Small intestine (tissue), 16 donors: ENCODE measurements around the gene LAMC3. TPM values are rescaled to one million over a fixed set of nuclear protein-coding genes. Genes with fewer than 3 reads are reported as not detected.

Experiments used
- DNase-seq, 2 donors: peaks; one replicate each; pipeline versions ENCODE4 v3.0.0 to v3.0.0-alpha.2; 2013
- FAIRE-seq: peaks from 2 replicates; lab custom pipeline; 2012; peaks lifted over from hg19 to GRCh38; lab: Jason Lieb, UNC
- H3K27ac ChIP-seq, 3 donors: one replicate each; pipeline ENCODE4 v1.5.1; 2013; ENCODE audit warnings: low read length in 2 of 3, mild to moderate bottlenecking in 2 of 3, control low read depth in 1 of 3, inconsistent platforms in 1 of 3, low read depth in 1 of 3, moderate library complexity in 1 of 3
- H3K27me3 ChIP-seq, 3 donors: one replicate each; pipeline ENCODE4 v1.6.1; 2013; ENCODE audit warnings: low read length in 3 of 3, inconsistent platforms in 1 of 3; ENCODE audit not compliant: control insufficient read depth in 3 of 3, insufficient read depth in 3 of 3
- H3K36me3 ChIP-seq, 3 donors: one replicate each; pipeline ENCODE4 v1.6.1; 2013; ENCODE audit warnings: low read length in 3 of 3, inconsistent platforms in 1 of 3, low read depth in 1 of 3, mild to moderate bottlenecking in 1 of 3, moderate library complexity in 1 of 3; ENCODE audit not compliant: control insufficient read depth in 3 of 3, insufficient read depth in 2 of 3
- H3K4me1 ChIP-seq, 3 donors: one replicate each; pipeline ENCODE4 v1.6.1; 2013; ENCODE audit warnings: low read length in 2 of 3, inconsistent platforms in 1 of 3, low read depth in 1 of 3, mild to moderate bottlenecking in 1 of 3, moderate library complexity in 1 of 3; ENCODE audit not compliant: control insufficient read depth in 3 of 3, insufficient read depth in 2 of 3
- H3K4me3 ChIP-seq, 3 donors: one replicate each; pipeline ENCODE4 v1.5.1; 2013; ENCODE audit warnings: low read length in 3 of 3, control low read depth in 1 of 3, inconsistent platforms in 1 of 3, low read depth in 1 of 3, mild to moderate bottlenecking in 1 of 3, moderate library complexity in 1 of 3
- H3K9me3 ChIP-seq, 2 donors: one replicate each; pipeline ENCODE4 v1.6.1; 2013; ENCODE audit warnings: low read depth in 1 of 2, low read length in 1 of 2; ENCODE audit not compliant: control insufficient read depth in 2 of 2, insufficient read depth in 1 of 2
- WGBS, 3 donors: extraction: QIAGEN DNeasy Blood & Tissue Kit; methylation state at CpG; one replicate each; pipeline ENCODE4 v1.1.7; 2013; 5-methylcytosine and 5-hydroxymethylcytosine counted together
- long read RNA-seq, 10 donors: transcript quantifications; one replicate each; lab custom pipeline, GENCODE V29; 2026
- polyA plus RNA-seq, 4 donors: library from polyadenylated mRNA; stranded (reverse) in 3 of 4; unstranded in 1 of 4; fragments of 200-250 nt in 3 of 4; fragments of 120-200 nt in 1 of 4; gene quantifications; one replicate each; pipeline versions ENCODE4 v1.2.1 to v1.2.3, GENCODE V29; 2013
- donor health status: healthy with polysubstance abuse.
- donor health status: control.
- donor health status: control.
- donor health status: Bipolar disorder and iron deficiency.
- donor health status: healthy.

Gene LAMC3
- under 1 TPM in 2 of 4 donors, not detected in 2; 0.25 to 0.44 TPM for polyA plus RNA-seq
- long read RNA-seq, donor 1 = 0 reads
- long read RNA-seq, donor 2 = 0 reads
- long read RNA-seq, donor 3 = 0 reads
- long read RNA-seq, donor 4 = 0 reads
- long read RNA-seq, donor 5 = 0 reads
- long read RNA-seq, donor 6 = 0 reads
- long read RNA-seq, donor 7 = 0 reads
- long read RNA-seq, donor 8 = 0 reads
- long read RNA-seq, donor 9 = 0 reads
- long read RNA-seq, donor 10 = 0 reads

GRCh38 chr9:131008909-131009618 is at the start of gene LAMC3:
TSS of gene LAMC3 (plus strand) at chr9:131009174. CDS start at chr9:131009215, 41 bp downstream.
- Histone ChIP-seq H3K9me3 (peaks cover 0 to 8% of the 10 kb centered on the region in 2 donors), H3K36me3 (no peaks in the 10 kb centered on the region), H3K4me3 (peak within 1 kb of the TSS in 1 of 3 donors; percentile 8), H3K4me1 (no peaks in the 10 kb centered on the region), H3K27me3 (peaks cover 4 to 39% (median 12%) of the 10 kb centered on the region in 3 donors), H3K27ac (no peak within 1 kb of the TSS)
- DNase-seq = no peak
- 7 to 11% (median 9%) methylated on average over 63 to 88 of the region's 88 CpGs for WGBS, 3 donors
- no peak for FAIRE-seq

- Histone ChIP-seq H3K4me1 (no peaks in the 10 kb centered on the region), H3K36me3 (no peaks in the 10 kb centered on the region), H3K27ac (no peak overlapping the region), H3K27me3 (peaks cover 0 to 7% (median 0%) of the 10 kb centered on the region in 3 donors), H3K4me3 (no peak overlapping the region), H3K9me3 (peaks cover 2 to 10% of the 10 kb centered on the region in 2 donors)
- FAIRE-seq (no peak), DNase-seq (no peak)
- 82 to 89% (median 87%) methylated on average over 9 of the region's 9 CpGs for WGBS, 3 donors
These were observed 49.1 kb upstream of the LAMC3 start for GRCh38 chr9:130959809-130960334.

DNA sequence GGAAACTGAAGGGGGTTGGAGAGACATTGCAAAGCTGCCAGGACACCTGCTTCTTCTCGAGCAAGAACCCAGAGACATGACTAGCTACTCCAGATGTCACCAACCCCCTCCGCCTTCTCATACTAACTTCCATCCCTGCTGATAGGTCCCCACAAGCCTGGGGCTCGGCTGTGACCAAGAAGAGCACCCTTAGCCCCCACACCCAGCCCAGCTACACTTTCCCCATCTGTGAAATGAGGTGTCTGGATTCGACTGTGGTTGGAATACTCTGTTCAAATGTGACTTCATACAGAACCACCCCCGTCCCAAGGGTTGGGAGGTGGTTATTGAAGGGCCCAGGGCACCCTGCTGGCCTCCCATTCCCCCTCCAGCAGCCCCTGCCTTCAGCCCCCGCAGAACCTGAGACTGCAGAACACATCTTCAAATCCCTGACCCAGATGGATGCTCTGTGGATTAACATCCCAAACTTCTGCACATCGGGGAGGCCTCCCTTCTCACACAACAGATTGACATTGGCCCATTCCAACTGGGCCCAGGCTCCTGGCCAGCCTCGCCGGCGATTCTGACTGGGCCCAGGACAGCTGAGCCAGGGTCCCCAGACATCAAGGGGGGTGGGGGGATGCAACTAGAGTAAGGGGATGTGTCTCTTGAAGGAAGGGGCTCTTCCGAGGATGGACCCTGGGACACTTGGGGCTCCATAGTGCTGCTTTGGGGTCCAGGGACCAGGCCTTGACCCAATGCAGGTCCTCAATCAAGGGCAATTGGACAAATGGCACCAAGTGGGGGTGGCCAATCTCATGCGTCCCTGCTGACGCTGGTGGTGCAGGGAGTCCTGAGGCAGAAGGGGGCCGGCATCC is 48.2 kb upstream of the LAMC3 start:
- FAIRE-seq (no peak), DNase-seq (no peak)
- Histone ChIP-seq H3K4me3 (no peak overlapping the region), H3K27ac (no peak overlapping the region), H3K36me3 (no peaks in the 10 kb centered on the region), H3K4me1 (no peaks in the 10 kb centered on the region), H3K27me3 (peaks cover 0 to 7% (median 0%) of the 10 kb centered on the region in 3 donors), H3K9me3 (peaks cover 2 to 10% of the 10 kb centered on the region in 2 donors)
- WGBS, 3 donors = 81 to 85% (median 83%) methylated on average over 14 of the region's 14 CpGs

- no peak for FAIRE-seq
- Histone ChIP-seq H3K27me3 (peaks cover 0 to 7% (median 0%) of the 10 kb centered on the region in 3 donors), H3K27ac (no peak overlapping the region), H3K4me1 (no peaks in the 10 kb centered on the region), H3K4me3 (no peak overlapping the region), H3K9me3 (peaks cover 2 to 10% of the 10 kb centered on the region in 2 donors), H3K36me3 (no peaks in the 10 kb centered on the region)
- DNase-seq = no peak
- WGBS, 3 donors = 84 to 90% (median 87%) methylated on average over 8 of the region's 8 CpGs
These were observed 47.3 kb upstream of the LAMC3 start for GRCh38 chr9:130961511-130962300.

DNA sequence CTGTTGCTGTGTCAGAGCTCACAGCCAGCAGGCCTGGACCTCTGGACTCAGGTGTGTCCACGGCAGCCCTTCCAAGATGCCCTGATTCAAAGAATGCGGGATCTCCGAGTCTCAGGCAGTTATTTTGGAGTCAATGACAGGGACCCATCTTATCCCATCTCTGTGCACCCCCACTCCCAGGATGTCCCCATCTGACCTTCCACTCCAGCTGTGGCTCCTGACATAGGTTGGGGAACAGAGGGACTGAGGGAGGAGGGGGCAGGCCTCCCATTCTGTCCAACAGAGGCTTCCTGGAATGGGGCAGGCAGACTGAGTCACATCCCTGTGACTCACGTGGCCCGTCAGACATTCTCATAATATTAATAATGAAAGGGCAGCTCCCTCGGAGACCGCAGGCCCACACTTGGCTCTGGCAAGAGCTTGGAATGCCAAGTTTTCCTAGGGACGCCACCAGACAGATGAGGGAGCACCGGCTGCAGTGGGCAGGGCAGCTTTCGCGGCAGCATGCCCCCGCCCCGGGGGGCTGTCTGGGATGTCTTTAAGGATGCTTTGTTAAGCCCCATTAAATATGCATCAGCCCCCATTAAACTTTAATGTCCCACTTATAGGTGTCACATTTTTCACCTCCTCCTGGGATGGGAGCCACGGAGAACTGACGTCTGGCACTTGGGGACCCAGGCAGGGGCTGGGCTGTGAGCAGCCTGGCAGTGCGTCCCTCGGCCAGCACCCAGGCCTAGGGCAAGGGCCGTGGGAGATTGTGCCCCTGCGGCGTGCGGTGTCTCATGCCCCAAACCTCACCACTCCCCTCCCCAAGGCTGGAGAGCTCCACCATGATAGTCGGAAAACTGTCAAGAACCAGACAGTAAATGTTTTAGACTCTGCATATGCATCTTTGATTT is 46.3 kb upstream of the LAMC3 start:
- DNase-seq (no peak), FAIRE-seq (no peak)
- 54 to 63% (median 62%) methylated on average over 22 of the region's 22 CpGs for WGBS, 3 donors
- Histone ChIP-seq H3K27me3 (peaks cover 0 to 7% (median 0%) of the 10 kb centered on the region in 3 donors), H3K27ac (no peak overlapping the region), H3K36me3 (no peaks in the 10 kb centered on the region), H3K4me3 (no peak overlapping the region), H3K4me1 (no peaks in the 10 kb centered on the region), H3K9me3 (peaks cover 2 to 10% of the 10 kb centered on the region in 2 donors)

DNA sequence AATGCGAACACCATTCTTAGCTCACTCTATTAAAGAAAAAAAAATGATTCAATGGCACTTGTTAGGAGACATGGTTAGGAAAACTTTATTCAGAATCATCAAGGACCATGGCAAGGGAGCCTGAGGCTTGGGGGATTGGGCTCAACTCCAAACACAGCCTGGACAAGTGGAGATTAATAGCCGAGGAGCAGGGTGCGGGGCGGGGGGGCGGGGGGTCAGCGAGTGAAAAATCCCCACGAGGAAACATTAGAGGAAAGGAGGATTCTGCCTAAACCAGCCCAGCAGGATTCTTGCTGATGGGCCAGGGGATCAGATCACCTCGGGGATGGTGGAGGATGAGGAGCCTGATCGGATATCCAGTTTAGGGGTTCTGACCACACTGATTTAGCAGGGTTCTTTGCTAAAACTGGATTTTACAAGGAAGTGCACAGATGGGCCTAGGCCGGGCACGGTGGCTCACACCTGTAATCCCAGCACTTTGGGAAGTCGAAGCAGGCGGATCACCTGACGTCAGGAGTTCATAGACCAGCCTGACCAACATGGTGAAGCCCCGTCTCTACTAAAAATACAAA is 45.6 kb upstream of the LAMC3 start:
- Histone ChIP-seq H3K27ac (no peak overlapping the region), H3K9me3 (peaks cover 2 to 10% of the 10 kb centered on the region in 2 donors), H3K4me3 (no peak overlapping the region), H3K27me3 (peaks cover 0 to 7% (median 0%) of the 10 kb centered on the region in 3 donors), H3K36me3 (no peaks in the 10 kb centered on the region), H3K4me1 (no peaks in the 10 kb centered on the region)
- WGBS, 3 donors = 84 to 91% (median 87%) methylated on average over 15 of the region's 15 CpGs
- no peak for DNase-seq
- FAIRE-seq = no peak

DNA sequence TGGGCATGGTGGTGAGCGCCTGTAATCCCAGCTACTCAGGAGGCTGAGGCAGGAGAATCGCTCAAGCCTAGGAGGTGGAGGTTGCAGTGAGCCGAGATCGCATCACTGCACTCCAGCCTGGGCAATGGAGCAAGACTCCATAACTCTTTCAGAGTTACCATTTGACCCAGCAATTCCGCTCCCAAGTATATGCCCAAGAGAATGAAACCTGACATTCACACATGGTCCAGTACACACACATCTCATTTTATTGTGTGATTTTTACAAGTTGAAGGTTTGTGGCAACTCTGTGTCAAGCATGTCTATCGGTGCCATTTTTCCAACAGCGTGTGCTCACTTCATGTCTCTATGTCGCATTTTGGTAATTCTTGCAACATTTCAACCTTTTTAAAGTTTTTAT is 45.1 kb upstream of the LAMC3 start:
- DNase-seq (no peak), FAIRE-seq (no peak)
- 96 to 97% (median 96%) methylated on average over 8 of the region's 8 CpGs for WGBS, 3 donors
- Histone ChIP-seq H3K27me3 (peaks cover 0 to 7% (median 0%) of the 10 kb centered on the region in 3 donors), H3K36me3 (no peaks in the 10 kb centered on the region), H3K4me1 (no peaks in the 10 kb centered on the region), H3K4me3 (no peak overlapping the region), H3K9me3 (peaks cover 1 to 6% of the 10 kb centered on the region in 2 donors), H3K27ac (no peak overlapping the region)
